NCI-H187 (cell line): ENCODE results near the gene NARS2.

Source experiments
- DNase-seq, 2 experiments: peaks; one replicate each; lab custom pipeline; 2025; lab: John Stamatoyannopoulos, UW

Gene NARS2

GRCh38 chr11:78432956-78433355 lies 141.7 kb downstream of the NARS2 start:
- DNase-seq = no peak

DNA sequence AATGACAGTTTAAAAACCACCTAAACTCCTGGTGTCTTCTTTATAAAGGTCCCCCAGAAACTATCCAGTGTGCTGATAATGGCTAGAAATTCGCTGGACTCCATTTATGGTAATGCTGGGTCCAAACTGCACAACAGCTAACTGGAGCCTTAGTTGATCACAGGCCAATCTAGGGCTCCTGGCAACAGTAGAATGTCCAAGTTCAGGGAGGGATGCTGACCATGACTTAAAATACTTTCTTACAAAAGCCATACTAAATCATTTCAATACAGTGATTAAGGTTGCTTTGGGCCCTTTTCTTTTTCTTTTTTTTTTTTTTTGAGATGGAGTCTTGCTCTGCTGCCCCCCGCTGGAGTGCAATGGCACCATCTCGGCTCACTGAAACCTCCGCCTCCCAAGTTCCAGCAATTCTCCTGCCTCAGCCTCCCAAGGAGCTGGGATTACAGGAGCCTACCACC lies 142.6 kb downstream of the NARS2 start:
- DNase-seq = peak in 1 of 2 experiments; percentile 5

GRCh38 chr11:78429660-78430059 lies 145.0 kb downstream of the NARS2 start:
- no peak for DNase-seq

- DNase-seq = no peak
Measured at GRCh38 chr11:78429209-78429608, 145.5 kb downstream of the NARS2 start.

- no peak for DNase-seq
Measured at GRCh38 chr11:78428773-78429172, 145.9 kb downstream of the NARS2 start.

DNA sequence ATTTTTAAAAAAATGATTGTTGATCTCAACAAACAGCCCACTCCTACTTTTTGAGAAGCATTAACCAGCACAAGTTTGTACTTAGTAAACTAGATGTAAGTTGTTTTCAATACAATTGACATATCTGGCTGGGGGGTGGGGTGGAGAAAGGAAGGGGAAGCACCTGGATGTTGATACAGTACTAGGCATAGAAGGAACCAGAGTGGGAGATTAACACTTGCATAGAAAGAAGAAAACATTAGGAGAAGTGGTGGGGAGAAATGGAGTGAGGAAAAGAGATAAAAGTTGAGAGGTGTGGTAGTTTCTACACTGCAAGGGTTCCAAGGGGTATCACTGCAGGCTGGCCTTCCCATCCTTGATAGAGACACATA lies 146.4 kb downstream of the NARS2 start:
- DNase-seq = no peak

DNA sequence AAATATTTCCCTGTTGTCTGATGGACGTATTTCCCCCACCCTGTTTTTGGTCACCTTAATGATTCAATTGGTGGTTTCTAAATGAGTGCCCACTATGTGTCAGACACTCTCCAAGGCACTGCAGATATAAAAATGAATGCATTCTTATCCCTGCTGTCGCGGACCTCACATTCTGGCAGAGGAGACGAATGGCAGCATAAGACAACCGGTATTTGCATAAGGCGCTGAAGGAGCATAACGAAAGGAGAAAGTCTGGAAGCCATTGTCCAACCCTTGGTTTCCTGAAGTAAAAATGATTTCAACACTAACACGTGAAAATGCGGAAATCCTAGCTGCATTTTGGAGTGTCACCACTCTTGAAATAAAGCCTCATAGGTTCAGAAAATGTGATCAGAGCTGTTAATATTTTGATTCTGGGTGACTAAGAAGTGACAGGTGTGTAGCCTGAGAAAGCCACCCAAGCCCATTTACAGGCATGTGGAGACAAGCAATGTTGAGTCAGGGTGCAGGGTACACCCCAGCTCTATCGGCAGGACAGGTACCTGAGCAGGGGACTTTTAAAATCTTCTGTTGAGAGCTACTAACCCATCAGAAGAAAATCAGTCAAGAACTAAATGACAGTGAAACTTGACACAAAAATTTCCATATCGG lies 146.9 kb downstream of the NARS2 start:
- DNase-seq = no peak

- DNase-seq = no peak
Measured at GRCh38 chr11:78426845-78427244, 147.8 kb downstream of the NARS2 start.

DNA sequence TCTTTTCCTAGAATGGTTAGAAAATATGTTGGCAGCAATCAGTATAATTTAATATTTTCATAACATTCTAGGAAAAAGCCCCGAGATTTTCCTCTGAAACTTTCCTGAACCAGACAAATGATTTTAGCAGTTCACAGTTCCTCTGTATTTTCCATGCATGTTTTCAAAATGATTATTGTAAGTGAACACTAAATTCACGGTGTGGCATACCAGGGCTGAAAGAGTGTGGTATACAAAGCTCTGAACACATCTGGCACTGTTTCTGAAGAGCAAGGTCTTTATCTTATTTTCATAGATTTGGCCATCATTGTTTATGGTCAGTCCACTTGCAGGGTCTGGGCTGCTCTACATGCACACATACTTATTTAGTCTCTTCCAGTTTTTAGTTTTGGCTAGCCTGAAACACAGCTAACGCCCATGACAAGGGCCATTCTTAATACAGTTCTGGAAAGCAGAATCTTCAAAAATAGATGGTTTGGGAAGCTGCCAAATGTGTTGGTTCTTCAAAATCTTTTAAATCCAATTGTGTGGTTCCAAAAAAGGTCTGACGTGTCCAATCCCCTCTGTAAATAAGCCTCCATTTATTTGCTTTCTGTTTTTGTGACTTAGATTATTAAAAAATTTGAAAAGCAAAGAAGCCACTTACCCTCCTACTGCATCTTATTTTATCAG lies 149.1 kb downstream of the NARS2 start:
- DNase-seq = no peak

DNA sequence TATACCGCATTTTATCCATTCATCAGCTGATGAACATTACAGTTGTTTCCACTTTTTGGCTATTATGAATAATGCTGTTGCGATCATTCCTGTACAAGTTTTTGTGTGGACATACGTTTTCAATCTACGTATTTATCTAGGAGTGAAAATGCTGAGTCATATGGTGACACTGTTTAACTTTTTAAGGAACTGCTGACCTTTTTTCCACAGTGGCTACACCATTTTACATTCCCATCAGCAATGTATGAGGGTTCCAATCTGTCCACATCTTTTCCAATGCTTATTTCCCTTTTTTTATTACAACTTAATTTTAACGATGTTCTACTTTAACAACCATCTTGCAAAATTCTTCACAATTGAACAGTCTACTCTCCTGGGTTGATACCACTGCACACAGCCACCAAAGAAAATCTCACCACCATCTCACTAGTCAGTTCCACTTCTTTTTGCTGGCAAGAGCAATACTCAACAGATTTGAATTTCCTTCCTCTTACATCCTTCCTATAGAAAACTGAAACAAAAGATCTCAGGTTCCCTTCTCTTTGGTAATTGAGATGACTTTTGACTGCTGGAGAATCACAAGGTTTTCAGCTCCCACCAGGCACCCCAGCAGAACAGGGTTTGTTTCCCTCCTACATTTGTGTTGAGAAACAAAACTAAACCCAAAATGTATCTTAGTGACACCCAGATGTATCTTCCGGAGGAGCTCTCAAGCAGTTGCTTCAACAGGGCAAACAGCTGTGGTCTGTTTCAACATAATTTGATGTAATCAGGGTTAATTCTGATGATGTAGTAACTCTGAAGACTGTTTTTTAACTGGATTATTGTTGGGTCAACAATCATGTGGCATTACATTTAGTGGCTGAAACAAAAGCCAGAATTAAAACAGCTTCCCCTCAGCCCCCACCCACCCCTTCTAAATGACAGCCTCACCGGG lies 150.1 kb downstream of the NARS2 start:
- no peak for DNase-seq

- no peak for DNase-seq
Measured at GRCh38 chr11:78423241-78423640, 151.4 kb downstream of the NARS2 start.

GRCh38 chr11:78420796-78421209 lies 153.9 kb downstream of the NARS2 start:
- DNase-seq = peak; percentile 42 to 71

GRCh38 chr11:78420255-78420764 lies 154.4 kb downstream of the NARS2 start:
- DNase-seq = peak; percentile 17 to 71

DNA sequence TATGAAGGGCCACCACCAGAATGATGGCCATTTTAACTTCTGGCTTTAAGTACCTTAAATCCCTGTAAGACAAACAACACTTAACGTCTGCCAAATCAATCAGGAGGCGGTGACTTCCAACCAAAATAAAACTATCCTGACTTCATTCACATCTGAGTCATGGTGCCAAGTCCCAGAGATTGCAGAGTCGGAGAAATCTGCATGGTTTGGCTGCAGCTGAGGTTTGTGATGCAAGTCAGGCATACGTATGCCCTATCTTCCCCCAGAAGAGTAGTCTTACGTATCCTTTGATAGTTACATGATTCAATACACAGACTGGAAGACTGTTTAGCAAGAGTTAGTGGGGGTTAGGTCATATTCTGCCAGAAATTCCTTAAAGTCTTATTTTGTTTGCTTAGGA lies 155.3 kb downstream of the NARS2 start:
- DNase-seq = no peak

DNA sequence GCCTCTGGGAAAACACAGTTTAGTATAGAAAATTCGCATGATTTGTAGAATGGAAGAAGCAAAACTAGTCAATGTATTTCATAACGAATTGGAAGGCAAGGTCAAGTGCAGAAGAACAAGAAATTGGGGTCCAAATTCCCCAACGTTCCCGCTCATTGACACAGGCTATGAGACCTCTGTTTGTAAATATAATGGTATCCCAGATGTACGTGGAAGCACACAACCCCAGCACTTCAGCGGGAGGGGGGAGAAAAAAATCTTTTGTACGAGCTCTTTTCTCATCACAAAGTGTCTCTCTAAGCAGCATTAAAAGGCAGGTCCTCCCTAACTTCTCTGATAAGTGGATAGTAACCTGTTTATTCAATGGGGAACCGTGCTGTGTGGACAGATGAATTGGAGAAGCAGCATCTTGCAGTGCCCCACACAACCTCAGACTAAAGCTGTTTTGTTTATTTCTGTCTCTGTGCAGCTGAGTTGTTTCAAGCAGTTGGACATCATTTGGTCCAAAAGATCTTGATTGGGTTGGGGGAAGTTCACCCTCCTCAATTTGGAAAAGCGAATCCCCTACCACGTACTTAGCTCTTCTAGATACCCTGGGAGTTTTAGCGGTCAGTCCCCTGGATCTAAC lies 156.0 kb downstream of the NARS2 start:
- no peak for DNase-seq

DNA sequence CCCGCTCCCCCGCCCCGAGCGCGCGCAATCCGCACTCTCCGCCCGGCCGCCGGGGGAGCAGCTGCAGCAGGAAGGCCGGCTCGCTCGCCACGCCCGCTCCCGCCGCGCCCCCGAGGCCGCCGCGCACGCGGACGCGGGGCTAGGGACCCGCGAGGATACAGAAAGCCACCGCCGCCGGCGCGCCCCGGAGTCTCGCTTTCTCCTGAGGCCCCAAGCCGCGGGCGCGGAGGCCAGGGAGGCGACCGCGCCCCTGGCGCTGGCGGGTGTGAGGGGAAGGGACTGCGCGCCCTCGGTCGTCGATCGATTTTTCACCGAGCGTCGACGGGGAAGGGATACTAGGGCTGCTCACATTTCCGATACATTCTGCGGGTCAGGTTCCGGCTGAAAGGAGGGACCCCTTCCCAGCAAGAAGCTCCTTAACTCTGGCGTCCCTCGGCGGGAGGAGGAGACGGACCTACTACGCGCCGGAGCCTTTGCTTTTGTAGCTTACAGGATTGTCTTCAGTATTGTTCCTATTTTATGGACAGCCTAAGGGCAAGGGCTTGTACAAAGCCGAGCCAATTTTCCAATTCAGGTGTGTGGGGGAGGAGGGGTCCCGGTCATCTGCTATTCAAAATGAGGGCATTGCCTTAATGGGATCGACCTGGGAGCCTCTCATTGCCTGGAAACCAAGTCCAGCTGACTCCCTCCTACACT lies 156.6 kb downstream of the NARS2 start:
- DNase-seq = peak; percentile 66 to 87

- peak in 1 of 2 experiments; percentile 46 for DNase-seq
Measured at GRCh38 chr11:78417175-78417887, 157.3 kb downstream of the NARS2 start, which contains the start of gene GAB2. Gene GAB2, minus strand, starts transcription at chr11:78417820. Its CDS starts 100 bp downstream, at chr11:78417720.

GRCh38 chr11:78416285-78417174 lies 158.1 kb downstream of the NARS2 start:
- peak; percentile 28 to 75 for DNase-seq

GRCh38 chr11:78415338-78415737 lies 159.3 kb downstream of the NARS2 start:
- no peak for DNase-seq
